Psoas muscle (tissue), 8 donors: ENCODE results near the gene SHROOM3. TPM values are rescaled to one million over a fixed set of nuclear protein-coding genes. Genes with fewer than 3 reads are reported as not detected.

Source experiments
- ATAC-seq, 4 donors: fragments of 200-7000 bp; cut with Tn5 transposase; one replicate each; pipeline ENCODE4 v1.9.1; 2020; ENCODE audit warnings: moderate library complexity in 3 of 4, mild to moderate bottlenecking in 2 of 4
- DNase-seq, 2 donors: peaks; one replicate each; pipeline ENCODE4 v3.0.0-alpha.2; 2020
- H3K27ac ChIP-seq: fragments of 200-600 bp; one replicate; pipeline ENCODE4 v1.8.0; 2022
- H3K27me3 ChIP-seq, 3 donors: fragments of 200-600 bp in 1 of 3; one replicate each; pipeline versions ENCODE4 v1.6.1 to v1.8.0; 2013 to 2022; ENCODE audit warnings: low read length in 2 of 3, mild to moderate bottlenecking in 2 of 3, moderate library complexity in 1 of 3; ENCODE audit not compliant: insufficient read depth in 3 of 3
- H3K36me3 ChIP-seq, 2 donors: fragments of 200-600 bp in 1 of 2; one replicate each; pipeline versions ENCODE4 v1.6.1 to v1.8.0; 2013 to 2022; ENCODE audit warnings: low read depth in 1 of 2, mild to moderate bottlenecking in 1 of 2, moderate library complexity in 1 of 2; ENCODE audit not compliant: insufficient read depth in 1 of 2
- H3K4me1 ChIP-seq: fragments of 200-600 bp; one replicate; pipeline ENCODE4 v1.8.0; 2022
- H3K4me3 ChIP-seq: fragments of 200-600 bp; one replicate; pipeline ENCODE4 v1.8.0; 2022; ENCODE audit warnings: mild to moderate bottlenecking
- H3K9me3 ChIP-seq: fragments of 200-600 bp; one replicate; pipeline ENCODE4 v1.8.0; 2022
- WGBS, 3 donors: extraction: QIAGEN DNeasy Blood & Tissue Kit; methylation state at CpG; one replicate each; pipeline versions ENCODE4 v1.1.6 to v1.1.7; 2013; 5-methylcytosine and 5-hydroxymethylcytosine counted together
- intact Hi-C, 2 donors: fragments of 100-400 bp; cut with DNase I; formaldehyde crosslinking; loops; one replicate each; pipeline versions ENCODE4 v1.11.0 to v1.14.2; 2022
- polyA plus RNA-seq, 3 donors: library from polyadenylated mRNA; stranded (reverse); fragments of 200-250 nt; gene quantifications; one replicate each; pipeline ENCODE4 v1.2.3, GENCODE V29; 2013
- total RNA-seq, 4 donors: library from RNA; stranded (reverse); fragmentation: NEBNext Ultra II Directional in 2 of 4; extraction: Animal tissue kit (Norgen Biotek cat#: 25700) in 2 of 4; gene quantifications; one replicate each; pipeline versions ENCODE4 v1.2.1 to v1.2.4, GENCODE V29; 2021 to 2023
- TF ChIP-seq, protein P1 (sequence below): fragments of 200-600 bp; IDR thresholded peaks from one replicate; pipeline ENCODE4 v1.8.0; 2022; ENCODE audit warnings: antibody characterized with exemption
- donor health status: healthy with polysubstance abuse.
- donor health status: DM: no; HTN: no; CAD: no; lungs with moderate emphysema.
- donor health status: Bipolar disorder and iron deficiency.
- donor health status: healthy.
- donor health status: DM: yes; HTN: yes; CAD: no.
- donor health status: DM: no; HTN: no; CAD: no.
- donor health status: DM: no; HTN: no; CAD: no.
- donor health status: DM: yes; HTN: yes; CAD: no.

Gene SHROOM3
- total and polyA plus RNA-seq, 7 donors, result 0.01 to 0.79 (median 0.06) TPM

- no peaks in the 10 kb centered on the region for H3K36me3 ChIP-seq
- WGBS, 3 donors, result 43 to 70% (median 47%) methylated on average over 4 of the region's 4 CpGs
- TF ChIP-seq, protein P1, sequence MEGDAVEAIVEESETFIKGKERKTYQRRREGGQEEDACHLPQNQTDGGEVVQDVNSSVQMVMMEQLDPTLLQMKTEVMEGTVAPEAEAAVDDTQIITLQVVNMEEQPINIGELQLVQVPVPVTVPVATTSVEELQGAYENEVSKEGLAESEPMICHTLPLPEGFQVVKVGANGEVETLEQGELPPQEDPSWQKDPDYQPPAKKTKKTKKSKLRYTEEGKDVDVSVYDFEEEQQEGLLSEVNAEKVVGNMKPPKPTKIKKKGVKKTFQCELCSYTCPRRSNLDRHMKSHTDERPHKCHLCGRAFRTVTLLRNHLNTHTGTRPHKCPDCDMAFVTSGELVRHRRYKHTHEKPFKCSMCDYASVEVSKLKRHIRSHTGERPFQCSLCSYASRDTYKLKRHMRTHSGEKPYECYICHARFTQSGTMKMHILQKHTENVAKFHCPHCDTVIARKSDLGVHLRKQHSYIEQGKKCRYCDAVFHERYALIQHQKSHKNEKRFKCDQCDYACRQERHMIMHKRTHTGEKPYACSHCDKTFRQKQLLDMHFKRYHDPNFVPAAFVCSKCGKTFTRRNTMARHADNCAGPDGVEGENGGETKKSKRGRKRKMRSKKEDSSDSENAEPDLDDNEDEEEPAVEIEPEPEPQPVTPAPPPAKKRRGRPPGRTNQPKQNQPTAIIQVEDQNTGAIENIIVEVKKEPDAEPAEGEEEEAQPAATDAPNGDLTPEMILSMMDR, result no peak
- intact Hi-C loops, result no loop called here
- peak in 3 of 4 donors; percentile 28 to 63 (median 57) for ATAC-seq
- no peaks in the 10 kb centered on the region for H3K9me3 ChIP-seq
- peaks cover 27% of the 10 kb centered on the region for H3K4me1 ChIP-seq
- H3K27ac ChIP-seq, result peak overlapping the region; percentile 9
- no peaks in the 10 kb centered on the region for H3K27me3 ChIP-seq
- H3K4me3 ChIP-seq, result no peak overlapping the region
- no peak for DNase-seq
Observed at GRCh38 chr4:76564123-76564915, 129.3 kb downstream of the SHROOM3 start.

DNA sequence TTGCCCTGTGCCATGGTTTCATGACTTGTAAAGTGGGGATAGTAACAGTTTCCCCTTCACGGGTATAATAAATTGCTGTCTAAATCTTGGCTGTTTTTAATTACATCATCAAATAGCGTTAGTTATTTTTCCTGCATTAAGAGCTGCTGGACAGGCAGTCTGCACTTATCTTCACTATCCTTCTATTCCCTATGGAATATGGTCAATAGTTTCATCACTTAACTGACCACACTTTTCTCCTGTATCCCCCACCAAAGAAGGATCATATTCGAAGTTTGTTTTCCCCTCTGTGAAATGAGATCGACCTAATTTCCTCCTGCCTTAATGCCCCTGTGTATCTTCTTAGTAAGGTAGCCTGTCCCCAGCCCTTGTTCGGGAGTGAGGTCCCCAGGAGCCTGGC lies 133.2 kb downstream of the SHROOM3 start:
- no peak overlapping the region for H3K27ac ChIP-seq
- DNase-seq, result no peak
- WGBS, 3 donors, result 57 to 69% (median 63%) methylated on average over 5 of the region's 5 CpGs
- H3K9me3 ChIP-seq, result no peaks in the 10 kb centered on the region
- no peaks in the 10 kb centered on the region for H3K27me3 ChIP-seq
- intact Hi-C loops, result no loop called here
- peaks cover 22% of the 10 kb centered on the region for H3K4me1 ChIP-seq
- no peaks in the 10 kb centered on the region for H3K36me3 ChIP-seq
- TF ChIP-seq, protein P1, result no peak
- no peak overlapping the region for H3K4me3 ChIP-seq
- no peak for ATAC-seq

DNA sequence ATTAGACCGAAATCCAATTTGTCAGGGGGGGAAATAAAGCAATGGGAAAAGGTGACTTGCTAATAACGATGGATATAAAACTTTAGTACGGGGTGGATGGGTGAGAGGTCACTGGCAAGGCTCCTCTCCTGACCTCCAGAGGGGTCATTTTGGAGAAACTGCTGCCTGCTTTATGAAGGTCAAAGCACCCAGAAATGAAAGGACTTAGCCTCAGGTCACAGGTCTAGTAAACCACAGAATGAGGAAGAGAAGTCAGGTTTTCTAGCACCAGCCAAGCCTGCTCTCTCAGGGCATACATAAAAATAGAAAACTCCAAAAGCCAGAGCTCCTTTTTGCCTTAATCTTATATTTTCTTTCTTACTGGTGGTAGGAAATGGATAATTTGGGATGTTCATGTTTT lies 134.2 kb downstream of the SHROOM3 start:
- DNase-seq (no peak), ATAC-seq (no peak)
- H3K27me3 ChIP-seq, result no peaks in the 10 kb centered on the region
- 76 to 84% (median 83%) methylated on average over 3 of the region's 3 CpGs for WGBS, 3 donors
- H3K27ac ChIP-seq, result no peak overlapping the region
- H3K4me3 ChIP-seq, result no peak overlapping the region
- TF ChIP-seq, protein P1, result no peak
- no peaks in the 10 kb centered on the region for H3K9me3 ChIP-seq
- peaks cover 13% of the 10 kb centered on the region for H3K4me1 ChIP-seq
- H3K36me3 ChIP-seq, result no peaks in the 10 kb centered on the region
- intact Hi-C loops, result no loop called here

DNA sequence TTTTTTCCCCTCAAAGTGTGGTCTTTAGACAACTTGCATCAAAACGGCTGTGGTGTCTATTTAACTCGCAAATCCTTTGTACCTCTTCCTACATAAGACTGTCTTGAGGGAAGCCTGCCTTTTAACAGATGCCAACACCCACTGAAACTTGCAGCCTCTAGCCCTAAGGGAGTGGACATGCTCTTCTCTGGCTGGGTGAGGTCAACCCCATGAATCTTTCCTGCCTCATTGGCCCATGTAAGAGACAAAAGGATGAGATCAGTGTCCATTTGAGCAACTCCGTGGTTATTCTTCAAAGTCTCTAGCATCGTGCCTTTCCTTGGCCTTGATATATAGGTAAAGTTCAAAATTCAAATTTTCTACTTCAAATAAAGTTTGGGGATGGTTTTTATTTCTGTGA lies 134.7 kb downstream of the SHROOM3 start:
- H3K36me3 ChIP-seq, result no peaks in the 10 kb centered on the region
- peaks cover 11% of the 10 kb centered on the region for H3K4me1 ChIP-seq
- intact Hi-C loops, result no loop called here
- no peak for DNase-seq
- ATAC-seq, result peak in 1 of 4 donors; percentile 9
- WGBS, 3 donors, result 74 to 79% (median 77%) methylated on average over 4 of the region's 4 CpGs
- no peak overlapping the region for H3K27ac ChIP-seq
- H3K9me3 ChIP-seq, result no peaks in the 10 kb centered on the region
- H3K4me3 ChIP-seq, result no peak overlapping the region
- TF ChIP-seq, protein P1, result no peak
- H3K27me3 ChIP-seq, result no peaks in the 10 kb centered on the region
